GM21825 (cell line): ENCODE data around the gene MED22.
"Not testable (repeated sequence)": the region's sequence is repeated elsewhere in the genome, so short reads cannot be mapped to it uniquely, and the experiment has no call there.

Experiments used
- ATAC-seq: cut with Tn5 transposase; IDR thresholded peaks from one replicate; pipeline ENCODE4 v1.9.1; 2021; ENCODE audit warnings: mild to moderate bottlenecking, moderate library complexity; ENCODE audit not compliant: unreplicated experiment

MED22 gene

DNA sequence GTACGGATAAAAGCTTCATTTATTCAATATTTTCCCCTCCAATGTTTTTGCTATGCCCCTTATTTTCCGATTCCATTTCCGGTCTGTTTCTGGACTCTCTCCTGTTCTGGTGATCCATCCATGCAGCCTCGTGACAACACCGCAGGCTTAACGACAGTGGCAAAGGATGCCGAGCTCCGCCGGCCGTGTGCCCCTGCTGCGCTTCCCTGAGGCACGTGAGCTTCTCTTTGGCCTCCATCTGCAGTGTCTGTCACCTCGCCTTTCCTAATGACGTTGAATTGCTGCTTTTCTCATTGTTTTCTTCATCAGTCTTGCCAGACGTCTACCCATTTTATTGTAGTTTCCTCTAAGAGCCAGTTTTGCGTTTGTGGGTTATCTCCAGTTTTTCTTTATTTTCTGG is 40.6 kb downstream of the MED22 start:
- ATAC-seq, result no peak

DNA sequence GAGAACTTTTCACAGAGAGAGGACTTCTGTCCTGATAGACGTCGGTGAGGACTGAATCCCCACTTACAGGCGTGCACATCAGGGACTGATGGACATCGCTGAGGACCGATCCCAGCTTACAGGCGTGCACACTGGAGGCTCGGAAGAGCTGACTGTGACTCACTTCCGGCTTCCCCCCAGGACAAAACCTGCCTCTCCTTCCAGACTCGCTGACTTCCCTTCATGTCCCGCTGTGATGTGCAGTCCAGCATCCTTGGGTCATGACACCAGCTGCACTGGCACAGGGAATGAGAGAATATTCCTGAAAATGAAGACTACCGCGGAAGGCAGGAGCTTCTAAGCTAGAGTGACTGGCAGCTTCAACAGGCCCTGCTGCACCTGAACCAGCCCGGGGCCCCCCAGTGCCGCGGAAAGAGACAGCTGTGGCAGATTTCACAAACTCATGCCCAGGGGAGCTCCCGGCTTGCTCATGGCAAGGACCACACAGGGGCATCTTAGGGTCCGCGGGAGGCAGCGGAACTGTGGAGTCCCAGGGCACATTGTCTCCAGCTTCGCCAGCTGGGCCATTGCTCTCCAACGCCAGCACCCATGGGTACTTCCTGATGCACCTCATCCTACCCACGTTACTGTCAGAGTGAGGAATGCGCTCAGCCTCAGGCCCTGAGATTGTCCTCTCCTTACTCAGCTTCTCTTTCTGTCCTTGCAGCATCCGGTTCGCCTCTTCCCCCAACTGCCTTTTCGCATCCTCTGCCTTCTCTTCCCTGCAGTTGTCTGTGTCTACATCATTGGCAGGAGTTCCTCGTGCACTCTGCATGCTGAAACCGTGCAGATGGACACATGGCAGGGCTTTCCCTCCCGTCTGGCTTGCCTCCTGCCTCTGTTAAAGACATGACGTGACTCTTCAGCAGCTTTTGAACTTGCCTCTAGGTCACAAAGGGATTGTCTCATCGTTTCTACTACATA is 41.4 kb downstream of the MED22 start:
- ATAC-seq, result no peak

DNA sequence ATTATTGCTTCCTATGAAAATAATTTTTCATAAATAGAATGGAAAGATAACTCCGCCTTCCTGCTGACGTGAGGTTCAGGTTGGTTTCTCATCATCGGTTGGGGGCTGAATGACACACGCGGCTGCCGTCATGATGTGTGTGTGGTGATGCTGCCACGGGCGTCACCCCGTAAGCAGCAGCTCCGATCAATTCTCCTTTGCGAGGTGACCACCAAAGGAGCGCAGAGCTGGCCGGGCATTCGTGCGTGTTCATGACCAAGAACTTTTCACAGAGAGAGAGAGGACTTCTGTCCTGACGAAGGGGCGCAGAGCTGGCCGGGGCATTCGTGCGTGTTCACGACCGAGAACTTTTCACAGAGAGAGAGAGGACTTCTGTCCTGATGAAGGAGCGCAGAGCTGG is 42.2 kb downstream of the MED22 start:
- ATAC-seq, result no peak

DNA sequence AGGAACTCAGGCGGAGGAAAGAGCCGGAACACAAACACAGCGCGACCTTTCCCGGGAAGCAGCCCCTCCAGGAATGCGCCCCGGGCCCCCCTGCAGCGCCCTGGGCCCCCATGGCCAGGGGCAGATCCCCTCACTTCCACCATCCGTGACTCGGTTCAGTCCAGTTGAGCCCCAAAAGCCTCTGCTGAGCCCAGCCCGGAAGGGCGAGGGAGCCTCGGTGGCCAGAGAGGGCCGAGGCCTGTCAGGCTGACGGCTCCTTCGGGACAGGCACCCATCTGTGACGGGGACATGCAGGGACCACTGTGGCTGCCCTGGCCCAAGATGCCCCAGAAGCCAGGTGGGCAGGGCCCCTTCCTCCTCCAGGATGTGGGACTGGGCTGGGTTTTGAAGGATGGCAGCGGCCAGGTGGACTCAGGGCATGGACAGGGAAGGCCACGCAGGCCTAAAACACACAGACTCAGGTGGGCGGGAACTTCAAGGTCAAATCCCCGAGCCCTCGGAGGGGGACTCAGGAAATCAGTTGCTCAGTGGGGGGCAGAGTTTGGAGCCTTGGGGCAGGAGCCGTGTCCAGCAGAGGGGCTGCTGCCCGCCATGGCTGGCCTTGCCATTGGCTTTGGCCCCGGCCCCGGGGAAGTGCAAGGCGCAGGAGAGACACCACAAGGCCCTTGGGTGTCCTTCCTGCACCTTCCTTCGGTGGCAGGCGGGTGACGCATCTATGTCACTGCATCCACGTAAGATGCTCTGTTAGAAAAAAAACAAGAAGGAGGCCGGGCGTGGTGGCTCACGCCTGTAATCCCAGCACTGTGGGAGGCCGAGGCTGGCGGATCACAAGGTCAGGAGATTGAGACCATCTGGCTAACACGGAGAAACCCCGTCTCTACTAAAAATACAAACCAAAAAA is 43.2 kb downstream of the MED22 start:
- no peak for ATAC-seq

DNA sequence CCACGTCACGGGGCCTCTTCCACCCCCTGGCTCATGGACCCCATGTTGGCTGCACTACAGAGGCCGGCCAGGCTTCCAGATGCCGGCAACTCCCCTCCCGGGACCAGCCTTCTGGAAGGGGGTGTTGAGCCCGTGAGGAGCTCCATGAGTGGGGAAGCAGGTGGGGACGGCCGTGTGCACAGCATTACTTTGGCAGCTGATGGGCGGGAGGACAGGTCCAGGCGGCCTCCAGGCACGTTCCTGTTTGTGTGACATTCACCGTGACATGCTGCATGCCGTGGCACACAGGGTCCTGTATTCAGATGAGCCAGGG is 43.8 kb downstream of the MED22 start:
- no peak for ATAC-seq

DNA sequence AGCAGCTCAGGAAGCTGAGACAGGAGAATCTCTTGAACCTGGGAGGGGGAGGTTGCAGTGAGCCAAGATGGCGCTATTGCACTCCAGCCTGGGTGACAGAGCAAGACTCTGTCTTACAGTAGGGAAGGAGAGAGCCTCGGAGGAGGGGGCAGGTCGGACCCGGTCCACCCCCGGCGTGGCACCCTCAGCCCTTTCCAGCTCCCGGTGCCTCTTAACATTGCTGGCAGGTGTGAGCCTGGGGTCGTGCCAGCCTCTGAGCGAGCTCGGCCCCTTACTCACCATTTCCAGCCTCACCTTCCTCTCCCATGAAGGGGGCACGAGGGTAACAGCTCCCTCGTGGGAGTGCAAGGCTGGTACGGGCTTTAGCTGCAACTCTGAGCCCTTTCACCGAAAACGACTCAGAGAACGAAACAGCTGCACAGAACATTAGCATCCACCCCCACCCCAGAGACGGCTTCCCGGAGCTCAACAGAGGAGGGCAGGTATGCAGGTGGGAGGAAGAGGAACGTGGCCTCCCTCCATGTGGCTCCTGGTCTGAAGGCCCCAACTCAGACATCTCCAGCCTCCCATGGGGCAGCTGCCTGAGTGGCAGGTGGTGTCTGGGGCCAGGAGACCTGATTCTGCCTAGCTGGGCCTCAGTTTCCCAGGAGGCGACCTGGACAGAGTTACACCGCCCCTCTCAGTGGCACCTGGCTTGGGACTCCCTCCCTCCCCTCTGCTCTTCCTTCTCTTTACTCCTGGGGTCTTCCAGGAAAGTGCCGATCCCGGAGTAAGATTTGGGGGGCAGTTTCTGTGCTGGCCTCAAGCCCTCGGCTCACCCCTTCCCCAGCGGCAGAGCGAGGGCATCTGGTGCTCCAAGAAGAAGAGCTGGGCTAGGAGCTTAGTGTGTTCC is 44.4 kb downstream of the MED22 start:
- ATAC-seq, result no peak

DNA sequence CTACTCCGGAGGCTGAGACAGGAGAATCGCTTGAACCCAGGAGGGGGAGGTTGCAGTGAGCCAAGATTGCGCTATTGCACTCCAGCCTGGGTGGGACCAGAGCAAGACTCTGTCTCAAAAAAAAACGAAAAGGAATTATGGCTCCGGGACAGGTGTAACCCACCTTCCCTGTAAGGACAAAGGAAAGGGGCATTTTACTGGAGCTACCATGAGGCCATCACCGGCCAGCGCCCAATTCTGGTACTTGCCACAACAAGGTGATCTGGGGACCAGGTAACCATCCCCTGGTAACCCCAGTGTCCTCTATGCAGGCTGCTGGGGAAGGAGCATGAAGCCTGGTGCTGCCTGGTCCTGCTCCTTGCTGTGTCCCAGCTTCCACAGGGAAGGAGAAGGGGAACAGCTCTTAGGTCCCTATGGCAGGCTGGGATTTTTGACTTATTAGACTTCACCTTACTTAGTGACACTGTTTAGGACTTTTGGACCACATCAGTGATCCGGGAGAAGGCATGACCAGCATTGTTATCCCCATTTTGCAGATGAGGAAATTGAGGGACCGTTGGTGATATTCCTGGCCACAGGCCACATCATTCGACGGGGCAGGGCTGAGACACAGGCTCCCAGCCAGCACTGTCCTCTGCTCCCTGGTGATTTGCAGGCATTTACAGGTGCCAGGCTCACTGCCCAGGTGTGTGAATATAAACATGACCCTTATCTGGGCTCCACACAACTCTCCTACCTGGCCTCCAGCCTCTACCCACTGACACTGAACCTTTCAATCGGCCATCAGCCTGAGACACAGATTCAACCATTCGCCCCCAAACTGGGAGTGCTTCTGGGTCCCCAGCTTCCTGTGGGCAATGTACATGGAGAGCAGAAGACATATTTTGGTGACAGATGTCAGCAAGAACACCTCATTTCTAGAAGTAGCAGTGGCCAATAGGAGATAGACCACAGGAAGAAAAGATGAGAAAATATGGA is 46.4 kb downstream of the MED22 start:
- no peak for ATAC-seq

DNA sequence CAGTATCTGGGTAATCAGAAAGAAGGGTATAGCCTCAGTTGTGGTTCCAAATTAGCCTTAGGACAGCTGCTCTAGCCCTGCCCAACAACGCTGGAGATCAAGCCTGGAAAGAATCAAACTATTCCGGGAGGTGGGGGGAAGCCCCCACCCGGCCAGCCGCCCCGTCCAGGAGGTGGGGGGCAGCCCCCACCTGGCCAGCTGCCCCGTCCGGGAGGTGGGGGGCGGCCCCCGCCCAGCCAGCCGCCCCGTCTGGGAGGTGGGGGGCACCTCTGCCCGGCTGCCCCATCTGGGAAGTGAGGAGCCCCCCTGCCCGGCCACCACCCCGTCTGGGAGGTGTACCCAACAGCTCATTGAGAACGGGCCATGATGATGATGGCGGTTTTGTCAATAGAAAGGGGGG is 47.9 kb downstream of the MED22 start:
- not testable (repeated sequence) for ATAC-seq

DNA sequence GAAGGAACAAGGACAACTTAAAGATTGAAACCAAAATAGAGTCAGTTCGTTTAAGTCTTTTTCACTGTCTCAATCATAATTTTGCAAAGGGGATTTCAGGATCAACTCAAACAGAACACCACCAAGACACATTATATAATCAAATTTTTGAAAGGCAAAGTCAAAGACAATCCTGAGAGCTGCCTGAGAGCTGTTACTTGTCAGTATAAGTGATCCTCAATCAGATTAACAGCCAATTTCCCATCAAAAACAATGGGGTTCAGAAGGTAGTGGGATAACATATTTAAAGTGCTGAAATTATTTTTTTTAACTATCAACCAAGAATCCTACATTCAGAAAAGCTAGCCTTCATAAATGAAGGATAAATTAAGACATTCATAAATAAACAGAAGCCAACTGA is 53.7 kb downstream of the MED22 start:
- no peak for ATAC-seq

DNA sequence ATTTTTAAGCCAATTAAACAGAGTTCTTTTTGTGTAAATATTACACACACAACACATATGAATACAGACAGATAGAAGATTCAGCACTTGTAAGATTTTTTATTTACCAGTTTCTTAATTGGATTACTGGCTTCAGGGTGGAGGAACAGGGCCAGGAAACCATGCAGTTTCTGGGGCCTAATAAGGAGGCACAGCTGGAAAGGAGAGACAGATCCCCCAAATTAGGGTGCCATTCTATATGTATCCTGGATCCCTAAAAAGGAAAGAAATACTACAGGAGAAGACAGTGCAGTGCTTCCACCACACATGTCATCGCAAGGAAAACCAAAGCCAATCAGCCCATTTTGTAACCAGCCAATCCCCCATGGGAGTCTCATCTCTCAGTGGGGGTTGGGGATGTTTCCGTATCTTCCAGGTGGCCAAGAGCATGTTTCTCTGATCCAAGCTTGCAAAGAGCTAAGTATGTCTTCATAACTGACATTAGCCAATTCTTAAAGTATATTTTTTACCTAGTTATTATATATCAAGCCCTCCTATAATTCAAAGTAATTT is 57.1 kb downstream of the MED22 start:
- ATAC-seq, result no peak
